Natural killer cell (primary cell): Measurements from ENCODE around the gene CFAP57. TPM values are rescaled to one million over a fixed set of nuclear protein-coding genes. Genes with fewer than 3 reads are reported as not detected.

Source experiments
- ATAC-seq, 3 donors: fragments of 150-1000 bp in 2 of 3; fragments of 200-7000 bp in 1 of 3; cut with Tn5 transposase; 1 replicate in 1 of 3; 2 replicates in 2 of 3; pipeline ENCODE4 v1.10.0; 2021; ENCODE audit warnings: mild to moderate bottlenecking in 2 of 3, moderate library complexity in 2 of 3
- DNase-seq, 2 donors: peaks; one replicate each; pipeline versions ENCODE4 v3.0.0 to v3.0.0-alpha.2; 2013 to 2021; ENCODE audit warnings: mixed read lengths in 1 of 2
- H3K27ac ChIP-seq: one replicate; pipeline ENCODE4 v1.5.1; 2013; ENCODE audit warnings: mild to moderate bottlenecking, low read length
- H3K27me3 ChIP-seq: one replicate; pipeline ENCODE4 v1.6.1; 2013; ENCODE audit warnings: low read length; ENCODE audit not compliant: control insufficient read depth, insufficient read depth
- H3K36me3 ChIP-seq: one replicate; pipeline ENCODE4 v1.6.1; 2013; ENCODE audit warnings: low read length; ENCODE audit not compliant: control insufficient read depth, insufficient read depth
- H3K4me1 ChIP-seq: one replicate; pipeline ENCODE4 v1.6.1; 2013; ENCODE audit warnings: low read length; ENCODE audit not compliant: control insufficient read depth, insufficient read depth
- H3K4me3 ChIP-seq: one replicate; pipeline ENCODE4 v1.5.1; 2013; ENCODE audit warnings: low read length
- H3K9me3 ChIP-seq: one replicate; pipeline ENCODE4 v1.6.1; 2013; ENCODE audit warnings: low read length; ENCODE audit not compliant: control insufficient read depth, insufficient read depth
- H3K27ac Mint-ChIP-seq, 2 donors: one replicate each; pipeline ENCODE4 v1.8.0; 2022; ENCODE audit warnings: mild to moderate bottlenecking in 2 of 2, mixed read lengths in 2 of 2, moderate library complexity in 1 of 2
- H3K27me3 Mint-ChIP-seq, 2 donors: one replicate each; pipeline ENCODE4 v1.8.0; 2022; ENCODE audit warnings: low read depth in 2 of 2, mixed read lengths in 2 of 2
- H3K36me3 Mint-ChIP-seq: one replicate; pipeline ENCODE4 v1.8.0; 2022; ENCODE audit warnings: mixed read lengths
- H3K4me1 Mint-ChIP-seq, 2 donors: one replicate each; pipeline ENCODE4 v1.8.0; 2022; ENCODE audit warnings: mixed read lengths in 2 of 2
- H3K4me3 Mint-ChIP-seq: one replicate; pipeline ENCODE4 v1.8.0; 2022; ENCODE audit warnings: mild to moderate bottlenecking, moderate library complexity, mixed read lengths
- H3K9me3 Mint-ChIP-seq, 2 donors: one replicate each; pipeline ENCODE4 v1.8.0; 2022; ENCODE audit warnings: mixed read lengths in 2 of 2
- CTCF ChIP-seq: fragments of 200-600 bp; IDR thresholded peaks from one replicate; pipeline ENCODE4 v1.8.0; 2022; ENCODE audit warnings: antibody characterized with exemption
- WGBS: methylation state at CpG from one replicate; pipeline ENCODE4 v1.1.7; 2013; ENCODE audit warnings: missing lambda C conversion rate; ENCODE audit not compliant: insufficient coverage; 5-methylcytosine and 5-hydroxymethylcytosine counted together
- intact Hi-C: fragments of 100-400 bp; cut with micrococcal nuclease; formaldehyde crosslinking; loops from one replicate; pipeline ENCODE4 v1.14.2; 2022
- total RNA-seq, 4 donors: library from RNA; stranded (reverse); fragments of 120-200 nt in 1 of 4; gene quantifications; one replicate each; pipeline versions ENCODE4 v1.2.3 to v1.2.4, GENCODE V29; 2013 to 2022

The CFAP57 gene
- total RNA-seq, 3 donors from 2014 or later (not counting 1 experiment from before 2014, with no cell fraction given) = 0.19 TPM; not detected in 2

GRCh38 chr1:43152866-43153265 lies 19.3 kb upstream of the CFAP57 start:
- Histone ChIP-seq H3K4me3 (no peak overlapping the region), H3K27me3 (peaks cover 14% of the 10 kb centered on the region), H3K27ac (no peak overlapping the region), H3K36me3 (no peaks in the 10 kb centered on the region), H3K9me3 (no peaks in the 10 kb centered on the region), H3K4me1 (peaks cover 2% of the 10 kb centered on the region)
- intact Hi-C loops = no loop called here
- ATAC-seq (no peak), DNase-seq (no peak)
- H3K36me3 Mint-ChIP-seq = no peaks in the 10 kb centered on the region
- no peaks in the 10 kb centered on the region for H3K9me3 Mint-ChIP-seq
- no peak overlapping the region for H3K4me3 Mint-ChIP-seq
- no peak overlapping the region for H3K27ac Mint-ChIP-seq
- no peak for TF ChIP-seq CTCF
- H3K27me3 Mint-ChIP-seq = peaks cover 34 to 42% of the 10 kb centered on the region in 2 donors
- no peaks in the 10 kb centered on the region for H3K4me1 Mint-ChIP-seq
- 75% methylated on average over 4 of the region's 4 CpGs for WGBS

- H3K36me3 Mint-ChIP-seq = no peaks in the 10 kb centered on the region
- TF ChIP-seq CTCF = no peak
Measured at GRCh38 chr1:43153443-43153842, 18.7 kb upstream of the CFAP57 start.

GRCh38 chr1:43156026-43156425 lies 16.1 kb upstream of the CFAP57 start:
- ATAC-seq = no peak
- Histone ChIP-seq H3K36me3 (no peaks in the 10 kb centered on the region), H3K27me3 (peaks cover 2% of the 10 kb centered on the region), H3K4me3 (no peak overlapping the region), H3K27ac (no peak overlapping the region), H3K4me1 (no peaks in the 10 kb centered on the region), H3K9me3 (no peaks in the 10 kb centered on the region)
- no peak for DNase-seq
- TF ChIP-seq CTCF = no peak
- no peaks in the 10 kb centered on the region for H3K9me3 Mint-ChIP-seq
- peaks cover 15 to 16% of the 10 kb centered on the region in 2 donors for H3K27me3 Mint-ChIP-seq
- H3K4me1 Mint-ChIP-seq = no peaks in the 10 kb centered on the region
- WGBS = 86% methylated on average over 7 of the region's 7 CpGs
- intact Hi-C loops = no loop called here
- no peaks in the 10 kb centered on the region for H3K36me3 Mint-ChIP-seq
- H3K4me3 Mint-ChIP-seq = no peak overlapping the region
- no peak overlapping the region for H3K27ac Mint-ChIP-seq

More at GRCh38 chr1:43153443-43153842, 18.7 kb upstream of the CFAP57 start:
- Histone ChIP-seq H3K4me1 (no peaks in the 10 kb centered on the region), H3K4me3 (no peak overlapping the region), H3K36me3 (no peaks in the 10 kb centered on the region), H3K9me3 (no peaks in the 10 kb centered on the region), H3K27ac (no peak overlapping the region), H3K27me3 (peaks cover 11% of the 10 kb centered on the region)
- H3K27me3 Mint-ChIP-seq = peaks cover 32 to 40% of the 10 kb centered on the region in 2 donors
- no peak overlapping the region for H3K4me3 Mint-ChIP-seq
- WGBS = 95% methylated on average over 3 of the region's 6 CpGs
- DNase-seq (no peak), ATAC-seq (no peak)
- H3K4me1 Mint-ChIP-seq = no peaks in the 10 kb centered on the region
- intact Hi-C loops = no loop called here
- no peaks in the 10 kb centered on the region for H3K9me3 Mint-ChIP-seq
- no peak overlapping the region for H3K27ac Mint-ChIP-seq

GRCh38 chr1:43165162-43165561 lies 7.0 kb upstream of the CFAP57 start:
- peaks cover 27% of the 10 kb centered on the region for H3K36me3 Mint-ChIP-seq
- intact Hi-C loops = no loop called here

More at GRCh38 chr1:43165162-43165561, 7.0 kb upstream of the CFAP57 start:
- WGBS = 92% methylated on average over 2 of the region's 3 CpGs
- DNase-seq (no peak), ATAC-seq (no peak)
- no peak overlapping the region for H3K27ac ChIP-seq
- no peak overlapping the region for H3K4me3 ChIP-seq
- no peaks in the 10 kb centered on the region for H3K27me3 ChIP-seq
- Mint-ChIP-seq H3K9me3 (no peaks in the 10 kb centered on the region), H3K27ac (no peak overlapping the region), H3K4me3 (no peak overlapping the region), H3K4me1 (peaks cover 0 to 2% of the 10 kb centered on the region in 2 donors), H3K27me3 (no peaks in the 10 kb centered on the region)
- peaks cover 59% of the 10 kb centered on the region for H3K36me3 ChIP-seq
- no peaks in the 10 kb centered on the region for H3K4me1 ChIP-seq
- no peak for TF ChIP-seq CTCF
- H3K9me3 ChIP-seq = no peaks in the 10 kb centered on the region
